Measurements from ENCODE around the gene KLHL24. TPM values are rescaled to one million over a fixed set of nuclear protein-coding genes. Genes with fewer than 3 reads are reported as not detected.

Gene KLHL24
- total RNA-seq, 4 donors from 2014 or later: 28.4 to 108 (median 65.4) TPM

- Histone ChIP-seq H3K4me3 (no peak overlapping the region), H3K9me3 (no peaks in the 10 kb centered on the region), H3K36me3 (peaks cover 0 to 44% (median 15%) of the 10 kb centered on the region in 4 donors), H3K27ac (no peak overlapping the region), H3K4me1 (no peaks in the 10 kb centered on the region), H3K27me3 (no peaks in the 10 kb centered on the region)
- no peak for DNase-seq
- intact Hi-C loops (cut with DNase I; ENCODE audit: low total_unique reads) (no loop called here), in situ Hi-C loops (cut with MboI; ENCODE audit: low pct_ligation_motif_present in 1 of 4, low pct_unique_long_range_greater_than_20kb in 1 of 4, low sequenced_read_pairs in 3 of 4) (no loop called here)
- WGBS, 2 donors (ENCODE audit: low coverage in 1 of 2): 85 to 89% methylated on average over 3 of the region's 3 CpGs
- no peak for TF ChIP-seq POLR2A (IDR thresholded peaks at IDR 0.05)
- no peak for TF ChIP-seq POLR2AphosphoS5 (IDR thresholded peaks at IDR 0.05)
- TF ChIP-seq EP300 (IDR thresholded peaks at IDR 0.05; ENCODE audit: low read depth): no peak
- no peak for TF ChIP-seq CTCF (IDR thresholded peaks at IDR 0.05)
Observed at GRCh38 chr3:183718012-183718411, 82.6 kb downstream of the KLHL24 start.

- Histone ChIP-seq H3K4me3 (no peak overlapping the region), H3K9me3 (no peaks in the 10 kb centered on the region), H3K27me3 (no peaks in the 10 kb centered on the region), H3K36me3 (peaks cover 0 to 37% (median 14%) of the 10 kb centered on the region in 4 donors), H3K4me1 (no peaks in the 10 kb centered on the region), H3K27ac (no peak overlapping the region)
- DNase-seq: no peak
- 88 to 96% methylated on average over 4 to 6 of the region's 6 CpGs for WGBS, 2 donors (ENCODE audit: low coverage in 1 of 2)
- intact Hi-C loops (cut with DNase I; ENCODE audit: low total_unique reads): no loop called here
- in situ Hi-C loops (cut with MboI; ENCODE audit: low pct_ligation_motif_present in 1 of 4, low pct_unique_long_range_greater_than_20kb in 1 of 4, low sequenced_read_pairs in 3 of 4): no loop called here
- no peak for TF ChIP-seq POLR2A (IDR thresholded peaks at IDR 0.05)
- TF ChIP-seq CTCF (IDR thresholded peaks at IDR 0.05): no peak
- TF ChIP-seq POLR2AphosphoS5 (IDR thresholded peaks at IDR 0.05): no peak
- no peak for TF ChIP-seq EP300 (IDR thresholded peaks at IDR 0.05; ENCODE audit: low read depth)
Observed at GRCh38 chr3:183725387-183725786, 90.0 kb downstream of the KLHL24 start.

GRCh38 chr3:183728204-183728603 lies 92.8 kb downstream of the KLHL24 start:
- no peak overlapping the region for H3K27ac ChIP-seq
- no peak overlapping the region for H3K4me3 ChIP-seq
- no peaks in the 10 kb centered on the region for H3K9me3 ChIP-seq
- in situ Hi-C loops (cut with MboI; ENCODE audit: low pct_ligation_motif_present in 1 of 4, low pct_unique_long_range_greater_than_20kb in 1 of 4, low sequenced_read_pairs in 3 of 4) (no loop called here), intact Hi-C loops (cut with DNase I; ENCODE audit: low total_unique reads) (no loop called here)
- TF ChIP-seq EP300 (IDR thresholded peaks at IDR 0.05; ENCODE audit: low read depth) (no peak), POLR2AphosphoS5 (IDR thresholded peaks at IDR 0.05) (no peak), CTCF (IDR thresholded peaks at IDR 0.05) (no peak), POLR2A (IDR thresholded peaks at IDR 0.05) (no peak)
- peaks cover 0 to 5% (median 2%) of the 10 kb centered on the region in 4 donors for H3K4me1 ChIP-seq
- H3K36me3 ChIP-seq: peaks cover 0 to 28% (median 8%) of the 10 kb centered on the region in 4 donors
- WGBS, 2 donors (ENCODE audit: low coverage in 1 of 2): 83 to 94% methylated on average over 1 of the region's 1 CpG
- no peak for DNase-seq
- no peaks in the 10 kb centered on the region for H3K27me3 ChIP-seq

GRCh38 chr3:183730361-183730760 lies 94.9 kb downstream of the KLHL24 start:
- H3K36me3 ChIP-seq: peaks cover 0 to 25% (median 6%) of the 10 kb centered on the region in 4 donors

More at GRCh38 chr3:183730361-183730760, 94.9 kb downstream of the KLHL24 start:
- WGBS, 2 donors (ENCODE audit: low coverage in 1 of 2): 76 to 95% methylated on average over 2 of the region's 2 CpGs
- Histone ChIP-seq H3K9me3 (no peaks in the 10 kb centered on the region), H3K4me1 (peaks cover 0 to 5% (median 2%) of the 10 kb centered on the region in 4 donors), H3K4me3 (no peak overlapping the region), H3K27ac (no peak overlapping the region), H3K27me3 (no peaks in the 10 kb centered on the region)
- DNase-seq: no peak
- intact Hi-C loops (cut with DNase I; ENCODE audit: low total_unique reads): no loop called here
- no peak for TF ChIP-seq EP300 (IDR thresholded peaks at IDR 0.05; ENCODE audit: low read depth)
- TF ChIP-seq POLR2AphosphoS5 (IDR thresholded peaks at IDR 0.05): no peak
- no peak for TF ChIP-seq CTCF (IDR thresholded peaks at IDR 0.05)
- TF ChIP-seq POLR2A (IDR thresholded peaks at IDR 0.05): no peak
- in situ Hi-C loops (cut with MboI; ENCODE audit: low pct_ligation_motif_present in 1 of 4, low pct_unique_long_range_greater_than_20kb in 1 of 4, low sequenced_read_pairs in 3 of 4): no loop called here
